Keratinocyte (primary cell): ENCODE results near the gene CANT1. TPM values are rescaled to one million over a fixed set of nuclear protein-coding genes. Genes with fewer than 3 reads are reported as not detected.

Experiments
- DNase-seq: peaks from one replicate; pipeline ENCODE4 v3.0.0-alpha.2; 2011; ENCODE audit warnings: low read depth, missing footprints, low spot score
- FAIRE-seq: peaks from 2 replicates; lab custom pipeline; 2011; peaks lifted over from hg19 to GRCh38; lab: Jason Lieb, UNC
- H2AFZ ChIP-seq: 2 replicates; pipeline ENCODE4 v1.6.0; 2012; ENCODE audit warnings: low read length, control low read depth, inconsistent platforms; ENCODE audit not compliant: control insufficient read depth
- H3K27ac ChIP-seq: 2 replicates; pipeline ENCODE4 v1.5.1; 2011; ENCODE audit warnings: low read length; ENCODE audit not compliant: control insufficient read depth, insufficient read depth
- H3K27me3 ChIP-seq: 3 replicates; pipeline ENCODE4 v1.6.0; 2011; ENCODE audit warnings: low read length; ENCODE audit not compliant: control insufficient read depth, insufficient read depth; ENCODE audit errors: extremely low read depth
- H3K36me3 ChIP-seq, 2 experiments: 2 replicates in 1 of 2; 3 replicates in 1 of 2; pipeline ENCODE4 v1.5.1; 2011; ENCODE audit warnings: low read length in 2 of 2, mild to moderate bottlenecking in 1 of 2; ENCODE audit not compliant: control insufficient read depth in 2 of 2, insufficient read depth in 2 of 2; ENCODE audit errors: extremely low read depth in 1 of 2
- H3K4me1 ChIP-seq: 3 replicates; pipeline ENCODE4 v1.5.1; 2011; ENCODE audit warnings: low read length; ENCODE audit not compliant: control insufficient read depth, insufficient read depth; ENCODE audit errors: extremely low read depth
- H3K4me2 ChIP-seq: 3 replicates; pipeline ENCODE4 v1.6.0; 2011; ENCODE audit warnings: low read depth, low read length; ENCODE audit not compliant: control insufficient read depth, insufficient read depth; ENCODE audit errors: extremely low read depth
- H3K4me3 ChIP-seq, 3 experiments: fragments of 200-600 bp in 1 of 3; sonication (generic) in 1 of 3; 2 replicates in 2 of 3; 3 replicates in 1 of 3; pipeline ENCODE4 v1.5.1; 2011 to 2016; ENCODE audit warnings: low read length in 3 of 3, mild to moderate bottlenecking in 3 of 3, control low read depth in 2 of 3, inconsistent platforms in 1 of 3, low read depth in 1 of 3, mixed read lengths in 1 of 3, mixed run types in 1 of 3, moderate library complexity in 1 of 3; ENCODE audit not compliant: control insufficient read depth in 2 of 3, insufficient read depth in 2 of 3; ENCODE audit errors: extremely low read depth in 1 of 3
- H3K79me2 ChIP-seq: 2 replicates; pipeline ENCODE4 v1.6.0; 2012; ENCODE audit warnings: low read length; ENCODE audit not compliant: control insufficient read depth, insufficient read depth
- H3K9ac ChIP-seq: 3 replicates; pipeline ENCODE4 v1.6.0; 2011; ENCODE audit warnings: low read length; ENCODE audit not compliant: control insufficient read depth, insufficient read depth; ENCODE audit errors: extremely low read depth
- H3K9me1 ChIP-seq: 3 replicates; pipeline ENCODE4 v1.6.0; 2011; ENCODE audit warnings: low read length; ENCODE audit not compliant: control insufficient read depth, insufficient read depth; ENCODE audit errors: extremely low read depth
- H3K9me3 ChIP-seq: 2 replicates; pipeline ENCODE4 v1.5.1; 2012; ENCODE audit warnings: low read depth, low read length; ENCODE audit not compliant: control insufficient read depth
- H4K20me1 ChIP-seq: 3 replicates; pipeline ENCODE4 v1.6.0; 2011; ENCODE audit warnings: low read length; ENCODE audit not compliant: control insufficient read depth, insufficient read depth; ENCODE audit errors: extremely low read depth
- EZH2 ChIP-seq: IDR thresholded peaks from one replicate; pipeline ENCODE4 v1.6.1; 2012; ENCODE audit warnings: inconsistent platforms, mild to moderate bottlenecking, low read length, moderate library complexity
- dilution Hi-C: fragments of 300-500 bp; cut with MboI; formaldehyde crosslinking; loops from one replicate; pipeline ENCODE4 v1.7.0; 2020; ENCODE audit warnings: low sequenced_read_pairs; ENCODE audit not compliant: extremely low pct_ligation_motif_present
- polyA plus RNA-seq, 5 experiments: library from polyadenylated mRNA; depleted of rRNA in 3 of 5; stranded (reverse) in 3 of 5; stranded (forward) in 1 of 5; unstranded in 1 of 5; fragments of >200 nt; gene quantifications; 1 replicate in 1 of 5; 2 replicates in 3 of 5; 3 replicates in 1 of 5; pipeline versions ENCODE4 v1.2.1 to v1.2.3, GENCODE V29; 2011 to 2012; ENCODE audit warnings: missing spikeins in 2 of 5, low read depth in 1 of 5, low replicate concordance in 1 of 5
- TF ChIP-seq, protein P1 (sequence below), 3 experiments: IDR thresholded peaks in 1 of 3; conservative IDR thresholded peaks in 1 of 3; optimal IDR thresholded peaks in 1 of 3; 2 replicates in 2 of 3; 3 replicates in 1 of 3; pipeline versions ENCODE3 to v1.5.1; 2011; ENCODE audit warnings: low read length in 3 of 3, mild to moderate bottlenecking in 3 of 3, moderate library complexity in 2 of 3, control low read depth in 1 of 3, inconsistent platforms in 1 of 3; ENCODE audit not compliant: insufficient read depth in 2 of 3; ENCODE audit errors: extremely low read depth in 1 of 3

The CANT1 gene
- polyA plus RNA-seq, 1 donor (not counting 4 experiments of a cell fraction or from before 2014, with no cell fraction given), result 53.2 TPM

DNA sequence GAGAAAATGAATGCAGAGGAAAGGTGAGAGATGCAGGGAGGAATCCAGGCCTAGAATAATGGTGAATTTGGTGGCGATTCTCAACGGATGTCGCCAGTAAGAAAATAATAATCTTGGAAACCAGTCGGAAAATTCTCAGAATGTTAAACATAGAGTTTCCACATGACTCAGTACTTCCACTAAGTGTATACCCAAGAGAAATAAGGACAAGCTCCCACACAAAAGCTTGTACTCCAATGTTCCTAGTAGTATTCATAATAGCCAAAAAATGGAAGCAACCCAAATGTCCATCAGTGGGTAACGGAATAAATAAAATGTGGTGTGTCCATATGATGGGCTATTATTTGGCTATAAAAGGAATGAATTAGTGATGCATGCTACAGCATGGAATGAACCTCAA, 45.6 kb upstream of the CANT1 start:
- H2AFZ ChIP-seq, result no peak overlapping the region

DNA sequence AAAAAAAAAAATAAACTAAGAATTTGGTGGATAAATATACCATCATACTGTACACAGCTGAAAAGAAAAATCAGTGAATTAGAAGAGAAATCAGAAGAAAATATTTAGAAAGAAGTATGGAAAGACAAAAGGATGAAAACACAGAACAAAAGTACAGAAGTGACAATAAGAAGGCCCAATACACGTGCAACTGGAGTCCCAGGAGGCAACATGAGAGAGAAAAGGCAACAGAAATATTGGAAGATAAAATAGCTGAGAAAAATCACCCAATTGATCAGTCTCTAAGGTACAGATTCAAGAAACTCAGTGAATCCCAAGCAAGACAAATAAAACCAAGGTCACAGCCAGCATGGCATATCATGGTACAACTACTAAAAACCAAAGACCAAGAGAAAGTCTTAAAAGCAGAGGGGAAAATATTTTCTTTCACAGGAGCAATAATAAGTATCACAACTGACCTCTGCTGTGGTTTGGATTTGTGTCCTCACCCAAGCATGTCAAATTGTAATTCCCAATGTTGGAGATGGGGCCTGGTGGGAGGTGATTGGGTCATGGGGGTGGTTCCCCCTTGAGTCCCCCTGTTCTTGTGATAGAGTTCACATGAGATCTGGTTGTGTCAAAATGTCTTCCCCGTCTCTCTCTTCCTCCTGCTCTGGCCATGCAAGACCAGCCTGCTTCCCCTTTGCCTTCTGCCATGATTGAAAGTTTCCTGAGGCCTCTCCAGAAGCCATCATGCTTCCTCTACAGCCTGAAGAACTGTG, 44.8 kb upstream of the CANT1 start:
- H2AFZ ChIP-seq, result no peak overlapping the region
- TF ChIP-seq, protein P1, sequence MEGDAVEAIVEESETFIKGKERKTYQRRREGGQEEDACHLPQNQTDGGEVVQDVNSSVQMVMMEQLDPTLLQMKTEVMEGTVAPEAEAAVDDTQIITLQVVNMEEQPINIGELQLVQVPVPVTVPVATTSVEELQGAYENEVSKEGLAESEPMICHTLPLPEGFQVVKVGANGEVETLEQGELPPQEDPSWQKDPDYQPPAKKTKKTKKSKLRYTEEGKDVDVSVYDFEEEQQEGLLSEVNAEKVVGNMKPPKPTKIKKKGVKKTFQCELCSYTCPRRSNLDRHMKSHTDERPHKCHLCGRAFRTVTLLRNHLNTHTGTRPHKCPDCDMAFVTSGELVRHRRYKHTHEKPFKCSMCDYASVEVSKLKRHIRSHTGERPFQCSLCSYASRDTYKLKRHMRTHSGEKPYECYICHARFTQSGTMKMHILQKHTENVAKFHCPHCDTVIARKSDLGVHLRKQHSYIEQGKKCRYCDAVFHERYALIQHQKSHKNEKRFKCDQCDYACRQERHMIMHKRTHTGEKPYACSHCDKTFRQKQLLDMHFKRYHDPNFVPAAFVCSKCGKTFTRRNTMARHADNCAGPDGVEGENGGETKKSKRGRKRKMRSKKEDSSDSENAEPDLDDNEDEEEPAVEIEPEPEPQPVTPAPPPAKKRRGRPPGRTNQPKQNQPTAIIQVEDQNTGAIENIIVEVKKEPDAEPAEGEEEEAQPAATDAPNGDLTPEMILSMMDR (optimal IDR thresholded peaks at IDR 0.05 in 1 of 3, IDR thresholded peaks at IDR 0.05 in 1 of 3, conservative IDR thresholded peaks at IDR 0.05 in 1 of 3; ENCODE audit: extremely low read depth in 1 of 3, insufficient read depth in 2 of 3, low read length in 3 of 3), result no peak
- TF ChIP-seq EZH2, result no peak
- H3K9me1 ChIP-seq, result no peaks in the 10 kb centered on the region
- no peaks in the 10 kb centered on the region for H3K79me2 ChIP-seq
- H3K9me3 ChIP-seq, result no peaks in the 10 kb centered on the region
- DNase-seq (no peak), FAIRE-seq (no peak)
- no peak overlapping the region for H3K4me3 ChIP-seq
- no peaks in the 10 kb centered on the region for H3K27me3 ChIP-seq
- no peak overlapping the region for H3K9ac ChIP-seq
- H3K4me1 ChIP-seq, result no peaks in the 10 kb centered on the region
- dilution Hi-C loops, result no loop called here
- no peak overlapping the region for H3K27ac ChIP-seq
- H3K36me3 ChIP-seq, result no peaks in the 10 kb centered on the region
- no peak overlapping the region for H3K4me2 ChIP-seq
- no peaks in the 10 kb centered on the region for H4K20me1 ChIP-seq

More for the DNA sequence above, 45.6 kb upstream of the CANT1 start:
- Histone ChIP-seq H3K9ac (no peak overlapping the region), H3K27ac (no peak overlapping the region), H3K4me1 (no peaks in the 10 kb centered on the region), H3K9me1 (no peaks in the 10 kb centered on the region), H3K79me2 (no peaks in the 10 kb centered on the region), H3K36me3 (no peaks in the 10 kb centered on the region), H3K4me3 (no peak overlapping the region), H3K9me3 (no peaks in the 10 kb centered on the region), H4K20me1 (no peaks in the 10 kb centered on the region), H3K27me3 (no peaks in the 10 kb centered on the region), H3K4me2 (no peak overlapping the region)
- DNase-seq (no peak), FAIRE-seq (no peak)
- dilution Hi-C loops, result no loop called here
- TF ChIP-seq, protein P1 (optimal IDR thresholded peaks at IDR 0.05 in 1 of 3, IDR thresholded peaks at IDR 0.05 in 1 of 3, conservative IDR thresholded peaks at IDR 0.05 in 1 of 3; ENCODE audit: extremely low read depth in 1 of 3, insufficient read depth in 2 of 3, low read length in 3 of 3), result no peak
- no peak for TF ChIP-seq EZH2
